CD14-positive monocyte (primary cell): ENCODE data around the gene LRP1B. TPM values are rescaled to one million over a fixed set of nuclear protein-coding genes. Genes with fewer than 3 reads are reported as not detected.

ENCODE experiments used
- DNase-seq, 3 donors: peaks; one replicate each; pipeline ENCODE4 v3.0.0-alpha.2; 2011 to 2022
- H2AFZ ChIP-seq: 2 replicates; pipeline ENCODE4 v1.6.0; 2012; ENCODE audit warnings: mild to moderate bottlenecking, low read depth, low read length, inconsistent platforms; ENCODE audit not compliant: insufficient read depth, poor library complexity, severe bottlenecking
- H3K27ac ChIP-seq, 2 donors: 1 replicate in 1 of 2; 2 replicates in 1 of 2; pipeline ENCODE4 v1.5.1; 2012 to 2013; ENCODE audit warnings: low read length in 2 of 2, control low read depth in 1 of 2, inconsistent platforms in 1 of 2, low read depth in 1 of 2, mild to moderate bottlenecking in 1 of 2
- H3K27me3 ChIP-seq, 2 donors: one replicate each; pipeline versions ENCODE4 v1.6.0 to v1.6.1; 2011 to 2013; ENCODE audit warnings: low read length in 2 of 2; ENCODE audit not compliant: control insufficient read depth in 2 of 2, insufficient read depth in 2 of 2
- H3K36me3 ChIP-seq, 2 donors: replicated peaks in 1 of 2; 1 replicate in 1 of 2; 2 replicates in 1 of 2; pipeline versions ENCODE4 v1.5.1 to v1.6.1; 2012 to 2013; ENCODE audit warnings: low read length in 2 of 2, control low read depth in 1 of 2, inconsistent platforms in 1 of 2, mild to moderate bottlenecking in 1 of 2; ENCODE audit not compliant: insufficient read depth in 2 of 2, control insufficient read depth in 1 of 2
- H3K4me1 ChIP-seq, 2 donors: 1 replicate in 1 of 2; 2 replicates in 1 of 2; pipeline versions ENCODE4 v1.5.1 to v1.6.1; 2012 to 2013; ENCODE audit warnings: low read length in 2 of 2, control low read depth in 1 of 2, inconsistent platforms in 1 of 2, mild to moderate bottlenecking in 1 of 2, moderate library complexity in 1 of 2; ENCODE audit not compliant: insufficient read depth in 2 of 2, control insufficient read depth in 1 of 2
- H3K4me2 ChIP-seq: replicated peaks from 2 replicates; pipeline ENCODE3; 2012; ENCODE audit warnings: low read length, moderate library complexity, mild to moderate bottlenecking; ENCODE audit not compliant: poor library complexity, severe bottlenecking; ENCODE audit errors: extremely low read depth
- H3K4me3 ChIP-seq, 3 experiments: fragments of 200-600 bp in 1 of 3; sonication (generic) in 1 of 3; replicated peaks in 1 of 3; 1 replicate in 2 of 3; 2 replicates in 1 of 3; pipeline ENCODE4 v1.5.1; 2011 to 2013; ENCODE audit warnings: low read length in 3 of 3, mild to moderate bottlenecking in 3 of 3, control low read depth in 2 of 3, low read depth in 2 of 3, inconsistent platforms in 1 of 3, moderate library complexity in 1 of 3
- H3K79me2 ChIP-seq: 2 replicates; pipeline ENCODE4 v1.6.0; 2012; ENCODE audit warnings: mild to moderate bottlenecking, control low read depth, inconsistent platforms, low read length, moderate library complexity; ENCODE audit not compliant: insufficient read depth
- H3K9ac ChIP-seq: 2 replicates; pipeline ENCODE4 v1.6.0; 2017; ENCODE audit warnings: low read length, mild to moderate bottlenecking; ENCODE audit not compliant: insufficient read depth, poor library complexity, severe bottlenecking
- H3K9me3 ChIP-seq, 2 donors: replicated peaks in 1 of 2; 1 replicate in 1 of 2; 2 replicates in 1 of 2; pipeline versions ENCODE4 v1.5.1 to v1.6.1; 2012 to 2013; ENCODE audit warnings: low read length in 2 of 2, control low read depth in 1 of 2; ENCODE audit not compliant: control insufficient read depth in 1 of 2, insufficient read depth in 1 of 2
- H4K20me1 ChIP-seq: 2 replicates; pipeline ENCODE4 v1.6.0; 2012; ENCODE audit warnings: mild to moderate bottlenecking, low read length, control low read depth, moderate library complexity; ENCODE audit not compliant: insufficient read depth
- H3K27ac Mint-ChIP-seq, 7 donors: one replicate each; pipeline ENCODE4 v1.8.0; 2020; ENCODE audit warnings: mild to moderate bottlenecking in 7 of 7, mixed read lengths in 7 of 7, moderate library complexity in 6 of 7, inconsistent platforms in 2 of 7
- H3K27me3 Mint-ChIP-seq, 3 donors: one replicate each; pipeline ENCODE4 v1.8.0; 2021 to 2022; ENCODE audit warnings: low read depth in 3 of 3, mild to moderate bottlenecking in 3 of 3, mixed read lengths in 3 of 3, moderate library complexity in 3 of 3, inconsistent platforms in 1 of 3
- H3K36me3 Mint-ChIP-seq, 2 donors: one replicate each; pipeline ENCODE4 v1.8.0; 2020; ENCODE audit warnings: mixed read lengths in 2 of 2, inconsistent platforms in 1 of 2, mild to moderate bottlenecking in 1 of 2
- H3K4me1 Mint-ChIP-seq: one replicate; pipeline ENCODE4 v1.8.0; 2020; ENCODE audit warnings: mild to moderate bottlenecking, mixed read lengths
- H3K4me3 Mint-ChIP-seq, 2 donors: one replicate each; pipeline ENCODE4 v1.8.0; 2020; ENCODE audit warnings: mild to moderate bottlenecking in 2 of 2, mixed read lengths in 2 of 2, moderate library complexity in 1 of 2
- H3K9me3 Mint-ChIP-seq, 7 donors: one replicate each; pipeline ENCODE4 v1.8.0; 2020 to 2022; ENCODE audit warnings: mixed read lengths in 7 of 7, mild to moderate bottlenecking in 6 of 7, moderate library complexity in 6 of 7, inconsistent platforms in 2 of 7
- WGBS: methylation state at CpG from one replicate; pipeline ENCODE4 v1.1.5; 2013; ENCODE audit warnings: missing lambda C conversion rate; ENCODE audit not compliant: insufficient coverage; 5-methylcytosine and 5-hydroxymethylcytosine counted together
- intact Hi-C, 2 donors: fragments of 100-400 bp; cut with micrococcal nuclease; formaldehyde crosslinking; loops; one replicate each; pipeline versions ENCODE4 v1.15.0 to v1.15.1; 2023
- polyA plus RNA-seq, 3 donors: library from polyadenylated mRNA; depleted of rRNA in 1 of 3; unstranded in 2 of 3; stranded (reverse) in 1 of 3; fragments of 300-500 nt in 2 of 3; fragments of >200 nt in 1 of 3; fragmentation: Illumina TruSeq in 2 of 3; gene quantifications; 1 replicate in 2 of 3; 2 replicates in 1 of 3; pipeline ENCODE4 v1.2.3, GENCODE V29; 2012 to 2021
- TF ChIP-seq, protein P1 (sequence below): fragments of 200-600 bp; IDR thresholded peaks from one replicate; pipeline ENCODE4 v1.8.0; 2022; ENCODE audit warnings: antibody characterized with exemption, mild to moderate bottlenecking

LRP1B gene
- polyA plus RNA-seq, 3 donors: not detected

DNA sequence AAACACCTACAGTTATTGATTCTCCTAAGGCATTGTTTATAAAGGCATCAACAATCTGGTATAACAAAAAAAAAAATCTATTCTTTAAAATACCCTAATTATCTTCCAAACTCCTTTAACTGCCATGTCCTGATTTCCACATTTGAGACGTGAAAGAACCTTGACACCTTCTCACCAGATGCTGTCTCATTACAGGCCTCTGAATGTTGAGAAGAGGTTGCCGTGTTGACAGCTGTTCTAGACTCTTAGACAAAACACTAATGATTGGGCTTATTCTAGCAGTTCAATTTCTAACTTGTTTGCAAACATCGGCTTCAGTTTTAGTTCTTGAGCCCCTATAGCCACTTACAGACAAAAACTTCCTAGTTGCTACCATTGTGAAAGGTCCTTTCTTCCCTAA lies 988.8 kb downstream of the LRP1B start:
- Histone ChIP-seq H3K9ac (no peak overlapping the region), H3K79me2 (no peaks in the 10 kb centered on the region), H3K27ac (no peak overlapping the region), H3K36me3 (no peaks in the 10 kb centered on the region), H4K20me1 (no peaks in the 10 kb centered on the region), H3K27me3 (no peaks in the 10 kb centered on the region), H3K4me3 (no peak overlapping the region), H2AFZ (no peak overlapping the region), H3K4me1 (no peaks in the 10 kb centered on the region), H3K9me3 (no peaks in the 10 kb centered on the region), H3K4me2 (no peak overlapping the region)
- intact Hi-C loops: no loop called here
- DNase-seq: no peak
- Mint-ChIP-seq H3K9me3 (peaks cover 0 to 8% (median 0%) of the 10 kb centered on the region in 7 donors), H3K27ac (no peak overlapping the region), H3K27me3 (peaks cover 0 to 2% (median 0%) of the 10 kb centered on the region in 3 donors), H3K4me1 (no peaks in the 10 kb centered on the region), H3K4me3 (no peak overlapping the region), H3K36me3 (no peaks in the 10 kb centered on the region)
- no CpG with 5 or more reads among the region's 3 CpGs for WGBS
- TF ChIP-seq, protein P1, sequence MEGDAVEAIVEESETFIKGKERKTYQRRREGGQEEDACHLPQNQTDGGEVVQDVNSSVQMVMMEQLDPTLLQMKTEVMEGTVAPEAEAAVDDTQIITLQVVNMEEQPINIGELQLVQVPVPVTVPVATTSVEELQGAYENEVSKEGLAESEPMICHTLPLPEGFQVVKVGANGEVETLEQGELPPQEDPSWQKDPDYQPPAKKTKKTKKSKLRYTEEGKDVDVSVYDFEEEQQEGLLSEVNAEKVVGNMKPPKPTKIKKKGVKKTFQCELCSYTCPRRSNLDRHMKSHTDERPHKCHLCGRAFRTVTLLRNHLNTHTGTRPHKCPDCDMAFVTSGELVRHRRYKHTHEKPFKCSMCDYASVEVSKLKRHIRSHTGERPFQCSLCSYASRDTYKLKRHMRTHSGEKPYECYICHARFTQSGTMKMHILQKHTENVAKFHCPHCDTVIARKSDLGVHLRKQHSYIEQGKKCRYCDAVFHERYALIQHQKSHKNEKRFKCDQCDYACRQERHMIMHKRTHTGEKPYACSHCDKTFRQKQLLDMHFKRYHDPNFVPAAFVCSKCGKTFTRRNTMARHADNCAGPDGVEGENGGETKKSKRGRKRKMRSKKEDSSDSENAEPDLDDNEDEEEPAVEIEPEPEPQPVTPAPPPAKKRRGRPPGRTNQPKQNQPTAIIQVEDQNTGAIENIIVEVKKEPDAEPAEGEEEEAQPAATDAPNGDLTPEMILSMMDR: no peak

DNA sequence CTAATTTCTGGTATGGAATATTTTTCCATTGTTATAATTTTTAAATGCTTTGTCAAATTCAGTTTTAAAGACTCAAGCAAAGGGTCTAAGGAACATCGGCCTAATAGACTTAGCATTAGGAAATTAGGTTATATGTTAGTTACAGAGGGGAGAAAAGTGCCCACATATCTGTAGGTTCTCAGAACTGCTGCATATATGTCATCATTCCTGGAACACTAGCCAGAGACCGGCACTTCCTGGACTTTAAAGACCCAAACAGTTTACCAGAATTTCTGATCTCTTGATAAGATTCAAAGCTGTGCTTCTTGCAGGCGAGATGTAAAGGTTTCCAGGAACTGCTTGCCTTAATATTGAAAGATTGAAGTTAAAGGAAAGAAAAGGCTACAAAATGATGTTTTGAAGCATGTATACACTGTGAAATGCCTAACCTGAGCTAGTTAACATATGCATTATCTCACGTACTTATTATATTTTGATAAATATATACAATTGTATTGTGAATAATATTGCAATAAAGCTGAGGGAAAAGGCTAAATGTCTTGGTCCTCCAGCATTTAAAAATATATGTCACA lies 993.6 kb downstream of the LRP1B start:
- Histone ChIP-seq H3K79me2 (no peaks in the 10 kb centered on the region), H3K27ac (no peak overlapping the region), H3K27me3 (no peaks in the 10 kb centered on the region), H3K9ac (no peak overlapping the region), H3K4me3 (no peak overlapping the region), H2AFZ (no peak overlapping the region), H3K4me2 (no peak overlapping the region), H4K20me1 (no peaks in the 10 kb centered on the region), H3K36me3 (no peaks in the 10 kb centered on the region), H3K4me1 (no peaks in the 10 kb centered on the region), H3K9me3 (no peaks in the 10 kb centered on the region)
- intact Hi-C loops: no loop called here
- Mint-ChIP-seq H3K27me3 (no peaks in the 10 kb centered on the region), H3K4me1 (no peaks in the 10 kb centered on the region), H3K9me3 (peaks cover 0 to 3% (median 0%) of the 10 kb centered on the region in 7 donors), H3K4me3 (no peak overlapping the region), H3K36me3 (no peaks in the 10 kb centered on the region), H3K27ac (no peak overlapping the region)
- 20% methylated on average over 1 of the region's 4 CpGs for WGBS
- TF ChIP-seq, protein P1: no peak
- DNase-seq: no peak
